Lung (tissue), 12 donors: ENCODE data around the gene CDK2AP2. TPM values are rescaled to one million over a fixed set of nuclear protein-coding genes. Genes with fewer than 3 reads are reported as not detected.

Source experiments
- ATAC-seq: fragments of 200-7000 bp; cut with Tn5 transposase; one replicate; pipeline ENCODE4 v1.9.1; 2020; ENCODE audit warnings: moderate number of reproducible peaks; ENCODE audit not compliant: insufficient read depth, low FRiP score
- DNase-seq, 3 donors: peaks; one replicate each; pipeline ENCODE4 v3.0.0-alpha.2; 2013 to 2017
- H3K27ac ChIP-seq, 2 donors: one replicate each; pipeline ENCODE4 v1.5.1; 2013; ENCODE audit warnings: mild to moderate bottlenecking in 2 of 2, moderate library complexity in 2 of 2, control low read depth in 1 of 2, inconsistent platforms in 1 of 2, low read depth in 1 of 2, low read length in 1 of 2
- H3K27me3 ChIP-seq, 3 donors: one replicate each; pipeline ENCODE4 v1.5.1; 2013; ENCODE audit warnings: low read length in 2 of 3; ENCODE audit not compliant: control insufficient read depth in 3 of 3, insufficient read depth in 3 of 3
- H3K36me3 ChIP-seq, 4 donors: one replicate each; pipeline ENCODE4 v1.5.1; 2013; ENCODE audit warnings: low read length in 4 of 4, mild to moderate bottlenecking in 1 of 4, moderate library complexity in 1 of 4; ENCODE audit not compliant: control insufficient read depth in 4 of 4, insufficient read depth in 4 of 4
- H3K4me1 ChIP-seq, 5 donors: one replicate each; pipeline ENCODE4 v1.5.1; 2013; ENCODE audit warnings: low read length in 5 of 5, mild to moderate bottlenecking in 2 of 5, moderate library complexity in 1 of 5; ENCODE audit not compliant: control insufficient read depth in 5 of 5, insufficient read depth in 5 of 5
- H3K4me3 ChIP-seq: one replicate; pipeline ENCODE4 v1.5.1; 2013; ENCODE audit warnings: mild to moderate bottlenecking, control low read depth, moderate library complexity
- H3K9ac ChIP-seq, 2 donors: one replicate each; pipeline ENCODE4 v1.5.1; 2013; ENCODE audit warnings: low read length in 2 of 2, control low read depth in 1 of 2; ENCODE audit not compliant: insufficient read depth in 1 of 2
- H3K9me3 ChIP-seq, 4 donors: one replicate each; pipeline ENCODE4 v1.5.1; 2013; ENCODE audit warnings: low read length in 3 of 4, mild to moderate bottlenecking in 1 of 4, moderate library complexity in 1 of 4; ENCODE audit not compliant: control insufficient read depth in 4 of 4, insufficient read depth in 3 of 4
- CTCF ChIP-seq: IDR thresholded peaks from 2 replicates; pipeline ENCODE4 v1.5.1; 2012; ENCODE audit warnings: mild to moderate bottlenecking; ENCODE audit errors: control extremely low read depth, extremely low read depth
- WGBS, 2 donors: extraction: QIAGEN DNeasy Blood & Tissue Kit; methylation state at CpG; one replicate each; pipeline ENCODE4 v1.1.7; 2013; 5-methylcytosine and 5-hydroxymethylcytosine counted together
- polyA plus RNA-seq, 2 donors: library from polyadenylated mRNA; stranded (reverse); fragments of 200-250 nt; gene quantifications; one replicate each; pipeline ENCODE4 v1.2.1, GENCODE V29; 2013
- total RNA-seq, 2 donors: library from RNA; depleted of rRNA in 1 of 2; stranded (reverse); fragments of >200 nt in 1 of 2; gene quantifications; one replicate each; pipeline ENCODE4 v1.2.1, GENCODE V29; 2014 to 2021
- donor health status: control.
- donor health status: control.
- donor health status: Bipolar disorder and iron deficiency.
- donor health status: healthy.
- donor health status: DM: yes; HTN: yes; CAD: no.

Gene CDK2AP2
- total and polyA plus RNA-seq, 4 donors: 21.7 to 149 (median 121) TPM

GRCh38 chr11:67472882-67473281 is 35.1 kb downstream of the CDK2AP2 start:
- H3K9ac ChIP-seq: no peak overlapping the region
- H3K9me3 ChIP-seq: peaks cover 0 to 3% (median 0%) of the 10 kb centered on the region in 4 donors
- no peak overlapping the region for H3K27ac ChIP-seq
- 75 to 85% methylated on average over 7 of the region's 7 CpGs for WGBS, 2 donors
- no peaks in the 10 kb centered on the region for H3K36me3 ChIP-seq
- ATAC-seq: no peak
- no peak for TF ChIP-seq CTCF
- no peaks in the 10 kb centered on the region for H3K27me3 ChIP-seq
- H3K4me1 ChIP-seq: peaks cover 0 to 10% (median 3%) of the 10 kb centered on the region in 5 donors
- no peak for DNase-seq
- no peak overlapping the region for H3K4me3 ChIP-seq

GRCh38 chr11:67470337-67471002 is 37.5 kb downstream of the CDK2AP2 start:
- no peak overlapping the region for H3K4me3 ChIP-seq
- 84 to 86% methylated on average over 8 of the region's 8 CpGs for WGBS, 2 donors
- DNase-seq (no peak), ATAC-seq (no peak)
- no peaks in the 10 kb centered on the region for H3K9me3 ChIP-seq
- no peak overlapping the region for H3K9ac ChIP-seq
- no peaks in the 10 kb centered on the region for H3K27me3 ChIP-seq
- peaks cover 0 to 15% (median 4%) of the 10 kb centered on the region in 5 donors for H3K4me1 ChIP-seq
- no peak overlapping the region for H3K27ac ChIP-seq
- no peaks in the 10 kb centered on the region for H3K36me3 ChIP-seq
- no peak for TF ChIP-seq CTCF

- TF ChIP-seq CTCF: no peak
- Histone ChIP-seq H3K4me1 (peaks cover 0 to 15% (median 4%) of the 10 kb centered on the region in 5 donors), H3K9me3 (no peaks in the 10 kb centered on the region), H3K9ac (peak overlapping the region in 1 of 2 donors; percentile 81), H3K4me3 (peak overlapping the region; percentile 61), H3K36me3 (no peaks in the 10 kb centered on the region), H3K27ac (peak overlapping the region; percentile 94 to 95), H3K27me3 (no peaks in the 10 kb centered on the region)
- ATAC-seq: no peak
- no peak for DNase-seq
- WGBS, 2 donors: 13 to 19% methylated on average over 9 of the region's 9 CpGs
Measured at GRCh38 chr11:67469508-67469811, 38.5 kb downstream of the CDK2AP2 start.
